ENCODE data around the gene DOCK9.

- TF ChIP-seq SRF (CRISPR knock-in tag; IDR thresholded peaks at IDR 0.05), result no peak
- TF ChIP-seq HMGXB4 (CRISPR knock-in tag; IDR thresholded peaks at IDR 0.05), result no peak
- no peak for TF ChIP-seq HNRNPH1 (optimal IDR thresholded peaks at IDR 0.05; ENCODE audit: low read depth, low read length)
- TF ChIP-seq RFX1 (IDR thresholded peaks at IDR 0.05), result no peak
- TF ChIP-seq REST (IDR thresholded peaks at IDR 0.05; ENCODE audit: borderline replicate concordance), result no peak
- TF ChIP-seq REST (CRISPR knock-in tag; IDR thresholded peaks at IDR 0.05; ENCODE audit: low read depth), result no peak
These were observed 97.9 kb downstream of the DOCK9 start for GRCh38 chr13:98879957-98880356.

Measured in K562 (cell line).